Measurements from ENCODE around the gene CYP19A1. TPM values are rescaled to one million over a fixed set of nuclear protein-coding genes. Genes with fewer than 3 reads are reported as not detected.
"Not testable (repeated sequence)": the region's sequence is repeated elsewhere in the genome, so short reads cannot be mapped to it uniquely, and the experiment has no call there.

Gene CYP19A1
- polyA plus RNA-seq, 3 donors: 0.21 to 0.39 TPM; not detected in 1

GRCh38 chr15:51190424-51191068 is 147.8 kb downstream of the CYP19A1 start:
- DNase-seq (ENCODE audit: low read depth in 3 of 3, low spot score in 2 of 3): no peak

DNA sequence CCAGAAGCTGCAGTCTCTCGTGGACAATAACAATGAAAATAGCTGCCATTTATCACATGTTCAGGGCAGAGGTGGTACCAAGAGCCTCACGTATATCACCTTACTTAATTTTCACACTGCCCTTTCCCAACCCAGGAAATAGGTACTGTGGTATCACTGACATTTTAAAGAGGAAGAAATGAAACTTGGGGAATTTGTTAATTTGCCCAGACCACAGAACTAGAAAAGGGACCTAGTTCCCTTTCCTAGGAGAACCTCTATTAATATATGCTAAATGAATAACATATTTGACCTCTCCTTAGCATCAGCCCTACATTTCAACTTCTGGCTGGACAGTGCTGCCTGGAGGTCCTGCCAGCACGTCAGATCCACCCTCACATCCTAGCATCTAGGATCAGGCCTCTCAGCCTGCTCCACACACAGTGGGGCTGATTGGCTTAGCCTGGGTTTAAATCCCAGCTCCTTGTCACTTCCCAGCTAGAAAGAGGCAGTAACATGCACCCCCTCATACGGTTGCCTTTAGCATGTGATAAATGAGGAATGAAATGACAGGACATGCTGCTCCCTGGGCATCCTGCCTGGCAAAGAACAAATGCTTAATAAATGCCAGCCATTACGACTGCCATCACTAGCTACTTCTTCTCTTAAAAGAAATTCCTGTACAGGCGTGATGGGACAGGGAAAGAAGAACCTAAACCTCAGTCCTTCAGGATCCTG is 148.6 kb downstream of the CYP19A1 start:
- no peak for DNase-seq (ENCODE audit: low read depth in 3 of 3, low spot score in 2 of 3)

DNA sequence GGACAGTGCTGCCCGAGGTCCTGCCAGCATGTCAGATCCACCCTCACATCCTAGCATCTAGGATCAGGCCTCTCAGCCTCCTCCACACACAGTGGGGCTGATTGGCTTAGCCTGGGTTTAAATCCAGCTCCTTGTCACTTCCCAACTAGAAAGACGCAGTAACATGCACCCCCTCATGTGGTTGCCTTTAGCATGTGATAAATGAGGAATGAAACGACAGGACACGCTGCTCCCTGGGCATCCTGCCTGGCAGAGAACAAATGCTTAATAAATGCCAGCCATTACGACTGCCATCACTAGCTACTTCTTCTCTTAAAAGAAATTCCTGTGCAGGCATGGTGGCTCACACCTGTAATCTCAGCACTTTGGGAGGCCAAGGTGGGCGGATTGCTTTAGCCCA is 149.6 kb downstream of the CYP19A1 start:
- not testable (repeated sequence) for DNase-seq (ENCODE audit: low read depth in 3 of 3, low spot score in 2 of 3)

DNA sequence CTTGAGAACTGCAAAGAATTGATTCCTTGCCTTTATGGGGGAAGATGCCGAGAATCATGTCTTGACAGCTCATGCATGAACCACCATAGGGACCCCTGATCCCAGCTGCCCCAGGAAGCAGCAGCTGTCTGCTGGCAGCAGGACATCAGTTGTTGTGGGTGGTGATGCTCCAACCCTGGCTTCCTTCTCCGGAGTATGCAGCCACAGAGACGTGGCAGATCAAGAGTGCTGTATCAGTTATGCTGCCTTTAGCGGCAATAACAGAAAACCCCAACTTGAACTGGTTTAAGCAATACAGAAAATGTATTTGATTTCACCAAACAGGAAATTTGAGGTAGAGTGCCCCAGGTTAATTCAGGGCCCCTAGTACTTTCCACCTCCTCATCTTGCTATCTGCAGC is 151.5 kb downstream of the CYP19A1 start:
- DNase-seq (ENCODE audit: low read depth in 3 of 3, low spot score in 2 of 3): no peak

GRCh38 chr15:51186181-51186705 is 152.2 kb downstream of the CYP19A1 start:
- no peak for DNase-seq (ENCODE audit: low read depth in 3 of 3, low spot score in 2 of 3)

DNA sequence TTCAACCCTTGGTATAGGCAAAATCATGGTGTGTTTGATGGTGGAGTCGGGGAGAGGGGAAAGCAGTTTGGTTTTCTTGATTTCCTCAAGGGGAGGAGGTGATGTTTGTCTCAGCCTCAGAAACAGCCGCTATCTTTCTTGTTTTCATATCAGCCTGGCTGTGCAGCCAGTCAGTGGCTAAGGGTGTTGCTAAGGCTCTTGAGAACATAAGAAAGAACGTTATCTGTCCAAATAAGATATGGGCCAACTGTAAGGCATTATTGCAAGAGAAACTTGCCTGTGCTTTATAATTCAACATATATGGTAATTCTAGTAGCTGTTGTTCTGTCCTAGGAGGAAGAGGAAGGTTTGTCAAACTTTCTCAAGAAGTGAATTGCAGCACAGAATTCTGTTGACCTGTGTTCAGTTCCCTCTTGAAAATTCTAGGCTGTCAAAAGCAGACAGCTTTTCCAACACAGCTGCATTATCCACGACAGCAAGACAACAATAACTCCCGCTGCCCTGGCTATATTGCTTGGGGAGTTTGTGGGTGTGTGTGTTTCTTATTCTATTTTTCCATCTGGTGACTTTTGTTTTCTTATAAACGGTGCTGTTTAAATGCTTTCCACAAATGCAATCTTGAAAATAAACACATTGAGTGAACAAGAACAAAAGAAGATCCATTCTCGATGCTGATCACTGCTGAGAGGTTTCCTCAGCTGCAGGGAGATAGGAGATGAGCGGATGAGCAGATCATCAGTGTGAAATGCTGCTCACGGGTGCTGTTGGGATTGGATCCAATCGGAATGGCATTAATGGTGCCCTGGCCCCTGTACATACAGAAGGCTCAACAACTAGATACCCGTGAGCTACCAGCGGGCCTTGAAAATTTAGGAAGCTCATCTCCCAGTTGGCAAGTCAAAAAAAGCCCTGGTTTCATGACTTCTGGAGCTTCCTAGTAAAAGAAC is 152.9 kb downstream of the CYP19A1 start:
- no peak for DNase-seq (ENCODE audit: low read depth in 3 of 3, low spot score in 2 of 3)

DNA sequence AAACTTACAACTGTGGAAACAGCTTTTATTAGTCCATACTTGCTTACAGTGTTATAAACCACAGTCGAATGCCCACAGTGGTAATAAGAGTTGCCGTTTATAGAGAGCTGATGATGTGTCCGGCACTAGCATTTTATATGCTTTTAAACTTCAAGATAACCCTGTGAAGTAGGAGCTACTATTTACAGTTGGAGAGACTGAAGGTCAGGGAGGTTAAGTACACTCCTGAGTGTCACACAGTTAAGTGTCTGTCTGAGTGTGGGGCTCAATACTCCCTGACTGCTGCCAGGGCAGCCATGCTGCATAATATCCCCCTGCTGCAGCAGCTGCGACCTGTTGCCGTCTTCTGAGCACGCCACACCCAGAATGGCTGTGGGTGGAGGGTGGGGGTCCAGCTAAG is 153.8 kb downstream of the CYP19A1 start:
- no peak for DNase-seq (ENCODE audit: low read depth in 3 of 3, low spot score in 2 of 3)

DNA sequence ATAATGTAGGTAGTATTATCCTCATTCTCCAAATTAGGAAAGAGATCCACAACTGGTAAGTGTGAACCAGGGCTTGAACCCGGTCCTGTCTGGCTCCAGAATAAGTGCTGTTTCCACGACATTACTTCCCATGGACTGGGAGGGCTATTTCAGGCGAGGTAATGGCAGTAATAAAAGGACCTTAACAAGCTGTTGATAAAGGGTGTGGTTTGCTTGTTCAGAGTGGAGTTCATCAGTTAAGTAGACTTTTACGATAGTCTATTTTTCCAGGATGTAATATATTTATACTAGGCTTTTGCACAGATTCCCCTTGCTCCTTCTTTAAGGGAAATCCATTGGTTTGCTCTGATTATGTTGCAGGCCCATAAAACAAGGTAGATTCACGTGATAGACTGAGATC is 155.3 kb downstream of the CYP19A1 start:
- DNase-seq (ENCODE audit: low read depth in 3 of 3, low spot score in 2 of 3): no peak

DNA sequence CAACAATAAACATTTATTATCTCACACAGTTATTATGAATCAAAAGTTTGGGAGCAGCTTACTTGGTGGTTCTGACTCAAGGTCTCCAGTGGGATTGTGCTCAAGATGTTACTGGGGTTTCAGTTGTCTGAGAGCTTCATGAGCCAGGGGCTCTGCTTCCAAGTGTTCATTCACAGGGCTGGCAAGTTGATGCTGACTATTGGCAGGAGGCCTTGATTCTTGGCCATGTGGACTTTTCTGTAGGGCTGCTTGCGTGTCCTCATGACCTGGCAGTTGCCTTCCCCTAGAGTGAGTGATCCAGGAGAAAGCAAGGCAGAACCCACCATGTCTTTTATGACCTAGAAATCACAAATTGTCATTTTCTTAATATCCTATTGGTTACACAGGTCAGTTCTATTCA is 156.5 kb downstream of the CYP19A1 start:
- no peak for DNase-seq (ENCODE audit: low read depth in 3 of 3, low spot score in 2 of 3)

GRCh38 chr15:51181221-51181620 is 157.2 kb downstream of the CYP19A1 start:
- DNase-seq (ENCODE audit: low read depth in 3 of 3, low spot score in 2 of 3): no peak

- no peak for DNase-seq (ENCODE audit: low read depth in 3 of 3, low spot score in 2 of 3)
Observed at GRCh38 chr15:51180534-51180933, 157.9 kb downstream of the CYP19A1 start.

- no peak for DNase-seq (ENCODE audit: low read depth in 3 of 3, low spot score in 2 of 3)
Observed at GRCh38 chr15:51180011-51180410, 158.4 kb downstream of the CYP19A1 start.

DNA sequence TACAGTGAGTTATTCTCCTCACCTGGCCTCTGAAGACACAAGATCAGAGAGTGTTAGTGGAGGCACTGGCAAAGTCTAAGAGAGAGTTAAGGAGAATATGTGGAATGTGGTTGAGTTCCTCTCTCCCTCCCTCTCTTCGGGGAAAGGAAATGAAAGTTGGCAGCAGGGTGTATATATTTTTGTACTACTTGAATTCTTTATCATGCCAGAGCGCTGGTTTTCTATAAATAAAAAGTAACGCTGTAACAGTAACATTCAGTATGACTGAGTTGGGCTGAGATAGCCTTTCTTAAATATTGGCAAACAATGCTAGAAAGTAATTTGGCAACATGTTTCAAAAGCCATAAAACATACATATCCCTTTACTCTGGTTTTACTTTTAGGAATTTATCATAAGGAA is 166.2 kb downstream of the CYP19A1 start:
- DNase-seq (ENCODE audit: low read depth in 3 of 3, low spot score in 2 of 3): no peak

DNA sequence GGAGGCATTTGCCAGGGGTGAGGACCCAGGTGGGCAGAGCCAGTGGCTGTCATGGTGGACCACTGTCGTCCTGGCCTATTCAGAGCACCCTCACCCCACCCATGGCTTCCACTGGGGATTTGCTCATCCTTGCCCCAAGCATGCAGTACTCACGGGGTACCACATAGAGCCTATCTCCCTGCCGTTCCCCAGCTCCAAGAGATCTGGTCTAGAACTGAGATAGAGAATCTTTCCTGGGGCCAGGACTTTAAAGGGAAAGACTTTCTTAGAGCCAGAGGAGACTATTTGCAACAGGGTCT is 166.8 kb downstream of the CYP19A1 start:
- no peak for DNase-seq (ENCODE audit: low read depth in 3 of 3, low spot score in 2 of 3)

DNA sequence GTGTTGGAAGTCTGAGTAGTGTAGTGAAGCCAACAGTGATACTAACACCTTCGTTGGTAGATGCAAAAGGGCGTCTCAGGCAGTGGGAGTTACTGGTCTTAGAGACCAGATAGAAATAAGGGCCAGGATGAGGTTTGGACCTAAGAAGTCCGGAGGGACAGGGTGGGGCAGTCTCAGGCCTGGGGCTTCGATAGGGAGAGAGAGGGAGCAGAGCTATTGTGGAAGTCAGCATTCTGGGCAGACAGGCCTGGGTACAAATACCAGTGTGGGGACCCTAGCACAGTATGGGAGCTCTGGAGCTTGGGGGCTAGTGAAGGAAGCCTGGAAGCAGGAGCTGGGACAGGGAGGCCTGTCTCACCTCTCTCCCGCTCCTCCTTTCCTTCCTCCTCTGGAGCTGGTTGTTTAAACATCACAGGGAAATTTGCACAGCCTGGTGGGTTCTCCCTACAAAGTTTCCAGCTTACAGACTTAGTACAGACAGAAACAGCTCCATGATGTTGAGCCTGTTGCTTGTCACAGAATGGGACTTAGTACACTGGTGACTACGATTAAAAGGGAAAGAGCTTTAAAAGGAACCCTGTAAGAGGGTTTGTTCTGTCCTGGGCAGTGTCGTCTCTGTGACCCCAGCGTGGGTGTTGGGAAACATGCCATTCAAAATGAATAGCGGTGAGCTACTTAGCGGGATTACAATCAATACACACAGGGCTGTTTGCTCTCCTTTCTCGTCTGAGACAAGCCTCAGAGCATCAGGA is 167.3 kb downstream of the CYP19A1 start:
- DNase-seq (ENCODE audit: low read depth in 3 of 3, low spot score in 2 of 3): no peak

GRCh38 chr15:51168700-51169099 is 169.7 kb downstream of the CYP19A1 start:
- DNase-seq (ENCODE audit: low read depth in 3 of 3, low spot score in 2 of 3): no peak

DNA sequence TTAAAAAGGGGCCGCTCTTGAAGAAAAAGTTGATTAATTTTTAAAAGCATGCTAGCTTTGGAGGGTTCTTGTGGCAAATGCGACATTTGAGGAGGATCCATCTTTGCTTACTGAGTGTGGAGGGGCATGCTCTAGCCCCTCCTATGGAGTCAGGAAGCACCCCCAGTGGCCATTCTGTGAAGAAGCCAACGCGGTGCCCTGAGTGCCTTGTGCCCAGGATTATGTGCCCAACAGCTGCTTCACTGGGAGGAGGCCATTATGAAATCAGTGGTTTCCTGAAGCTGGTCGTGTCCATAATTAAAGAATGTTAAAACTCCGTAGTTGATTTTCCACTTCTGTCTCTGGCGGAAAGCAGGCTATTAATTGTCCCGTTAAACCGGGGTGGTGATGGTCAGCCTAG is 174.6 kb downstream of the CYP19A1 start:
- DNase-seq (ENCODE audit: low read depth in 3 of 3, low spot score in 2 of 3): no peak

DNA sequence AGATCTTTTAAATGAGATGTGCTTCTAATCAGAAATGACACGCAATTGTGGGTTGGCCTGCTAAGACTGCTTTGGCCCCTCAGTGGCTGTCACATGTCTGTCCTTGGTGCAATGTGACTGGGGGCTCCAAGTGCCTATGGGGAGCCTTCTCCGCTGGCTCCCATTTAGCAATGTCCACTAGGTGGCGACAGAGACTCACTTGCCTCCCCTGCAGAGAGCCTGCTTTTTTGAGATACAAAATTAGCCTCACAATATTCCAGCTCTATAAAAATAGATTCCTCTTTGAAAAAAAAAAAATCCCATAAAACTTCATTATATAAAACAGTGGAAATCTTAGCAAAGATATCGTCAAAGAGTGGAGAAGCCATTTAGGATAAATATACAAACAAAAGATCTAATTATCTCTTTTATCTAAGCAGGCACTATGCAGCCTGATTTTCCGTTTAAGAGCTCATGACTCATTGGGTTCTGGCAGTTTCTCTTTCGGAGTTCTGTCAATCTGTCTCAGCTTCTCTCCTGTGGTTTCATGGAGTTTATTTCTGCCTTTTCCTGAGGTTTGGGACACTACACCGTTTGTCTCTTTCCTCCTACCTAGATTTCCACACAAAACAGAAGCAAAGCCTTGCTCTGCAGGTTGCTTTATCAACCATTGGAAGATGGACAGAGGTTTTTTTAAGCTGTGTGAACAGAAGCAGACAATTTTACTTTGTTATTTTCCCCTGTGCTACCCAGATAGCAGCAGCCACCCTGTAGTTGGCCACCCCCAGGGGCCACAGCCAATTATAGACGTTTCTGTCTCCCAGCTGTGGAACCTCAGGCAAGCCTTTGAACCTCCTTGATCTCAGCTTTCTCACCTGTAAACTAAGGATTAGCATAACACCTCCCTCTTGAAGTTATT is 175.3 kb downstream of the CYP19A1 start:
- DNase-seq (ENCODE audit: low read depth in 3 of 3, low spot score in 2 of 3): peak in 2 of 3 donors; percentile 39 to 40

DNA sequence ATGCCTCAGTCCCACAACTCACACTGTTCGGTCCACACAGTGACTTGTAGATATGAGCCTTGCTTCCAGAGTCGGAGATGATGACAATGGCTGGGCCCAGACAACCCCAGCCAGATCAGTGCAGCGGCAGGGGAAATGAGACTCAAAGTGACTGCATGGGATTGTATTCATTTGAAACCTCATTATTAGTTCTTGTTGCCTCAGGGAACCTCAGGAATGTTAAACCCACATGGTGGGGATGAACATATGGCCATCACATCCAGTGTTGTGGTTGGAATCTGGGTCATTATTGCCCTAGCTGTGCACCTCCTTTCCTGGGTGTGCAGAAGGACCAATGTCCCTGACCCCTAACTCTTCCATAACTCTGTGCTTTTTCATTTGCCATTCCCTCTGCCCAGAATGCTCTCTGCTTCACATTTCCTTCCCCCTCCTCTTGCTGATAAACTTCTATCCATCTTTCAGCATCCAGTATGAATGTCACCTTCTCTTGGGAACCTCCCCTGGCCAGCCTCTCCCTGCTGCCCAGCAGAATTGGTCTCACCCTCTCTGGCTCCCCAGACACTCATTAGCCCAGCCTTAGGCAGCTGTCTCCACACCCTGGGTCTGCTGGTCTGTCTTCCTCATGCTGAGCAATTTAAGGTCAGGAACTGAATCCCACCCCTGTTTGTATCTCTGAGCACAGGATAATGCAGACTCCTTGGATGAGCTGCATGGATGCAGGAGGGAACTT is 176.7 kb downstream of the CYP19A1 start:
- no peak for DNase-seq (ENCODE audit: low read depth in 3 of 3, low spot score in 2 of 3)
